Measurements from ENCODE around the gene MORC3.
"Not testable (repeated sequence)": the region's sequence is repeated elsewhere in the genome, so short reads cannot be mapped to it uniquely, and the experiment has no call there.

MORC3 gene, protein sequence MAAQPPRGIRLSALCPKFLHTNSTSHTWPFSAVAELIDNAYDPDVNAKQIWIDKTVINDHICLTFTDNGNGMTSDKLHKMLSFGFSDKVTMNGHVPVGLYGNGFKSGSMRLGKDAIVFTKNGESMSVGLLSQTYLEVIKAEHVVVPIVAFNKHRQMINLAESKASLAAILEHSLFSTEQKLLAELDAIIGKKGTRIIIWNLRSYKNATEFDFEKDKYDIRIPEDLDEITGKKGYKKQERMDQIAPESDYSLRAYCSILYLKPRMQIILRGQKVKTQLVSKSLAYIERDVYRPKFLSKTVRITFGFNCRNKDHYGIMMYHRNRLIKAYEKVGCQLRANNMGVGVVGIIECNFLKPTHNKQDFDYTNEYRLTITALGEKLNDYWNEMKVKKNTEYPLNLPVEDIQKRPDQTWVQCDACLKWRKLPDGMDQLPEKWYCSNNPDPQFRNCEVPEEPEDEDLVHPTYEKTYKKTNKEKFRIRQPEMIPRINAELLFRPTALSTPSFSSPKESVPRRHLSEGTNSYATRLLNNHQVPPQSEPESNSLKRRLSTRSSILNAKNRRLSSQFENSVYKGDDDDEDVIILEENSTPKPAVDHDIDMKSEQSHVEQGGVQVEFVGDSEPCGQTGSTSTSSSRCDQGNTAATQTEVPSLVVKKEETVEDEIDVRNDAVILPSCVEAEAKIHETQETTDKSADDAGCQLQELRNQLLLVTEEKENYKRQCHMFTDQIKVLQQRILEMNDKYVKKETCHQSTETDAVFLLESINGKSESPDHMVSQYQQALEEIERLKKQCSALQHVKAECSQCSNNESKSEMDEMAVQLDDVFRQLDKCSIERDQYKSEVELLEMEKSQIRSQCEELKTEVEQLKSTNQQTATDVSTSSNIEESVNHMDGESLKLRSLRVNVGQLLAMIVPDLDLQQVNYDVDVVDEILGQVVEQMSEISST

DNA sequence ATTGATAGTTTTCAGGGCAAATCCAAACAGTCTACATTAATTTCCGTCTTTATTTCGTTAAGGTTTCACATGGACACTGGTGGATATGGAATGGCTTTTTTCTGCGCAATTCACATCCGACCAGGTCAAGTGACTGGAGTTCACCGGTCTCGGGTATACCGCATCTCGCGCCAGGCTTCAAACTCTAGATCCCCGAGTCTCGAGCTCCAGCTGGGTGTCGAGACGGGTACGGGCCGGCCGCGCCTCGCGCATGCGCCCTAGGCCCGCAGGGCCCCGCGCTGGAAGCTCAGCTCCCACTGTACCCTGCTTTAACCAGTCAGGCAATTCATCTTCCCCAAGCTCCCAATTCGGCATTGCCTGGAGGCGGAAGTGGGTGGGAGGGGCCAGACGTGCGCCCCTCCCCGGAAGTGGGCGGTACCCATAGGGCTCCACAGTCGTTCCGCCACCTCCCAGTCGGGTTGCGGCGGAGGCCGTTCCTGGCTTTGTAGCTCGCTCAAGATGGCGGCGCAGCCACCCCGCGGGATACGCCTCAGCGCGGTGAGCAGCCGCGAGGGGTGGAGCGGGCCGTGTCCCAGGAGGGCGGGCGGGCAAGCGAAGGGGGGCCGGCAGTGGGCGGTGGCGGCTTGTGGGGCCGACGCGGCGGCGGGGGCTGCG is at the start of gene MORC3:
MORC3 (plus strand) TSS at position 431 of the 654 bp plus-strand sequence; CDS start at position 499, 68 bp downstream.
- peak; percentile 99 for DNase-seq (ENCODE audit: low spot score)

DNA sequence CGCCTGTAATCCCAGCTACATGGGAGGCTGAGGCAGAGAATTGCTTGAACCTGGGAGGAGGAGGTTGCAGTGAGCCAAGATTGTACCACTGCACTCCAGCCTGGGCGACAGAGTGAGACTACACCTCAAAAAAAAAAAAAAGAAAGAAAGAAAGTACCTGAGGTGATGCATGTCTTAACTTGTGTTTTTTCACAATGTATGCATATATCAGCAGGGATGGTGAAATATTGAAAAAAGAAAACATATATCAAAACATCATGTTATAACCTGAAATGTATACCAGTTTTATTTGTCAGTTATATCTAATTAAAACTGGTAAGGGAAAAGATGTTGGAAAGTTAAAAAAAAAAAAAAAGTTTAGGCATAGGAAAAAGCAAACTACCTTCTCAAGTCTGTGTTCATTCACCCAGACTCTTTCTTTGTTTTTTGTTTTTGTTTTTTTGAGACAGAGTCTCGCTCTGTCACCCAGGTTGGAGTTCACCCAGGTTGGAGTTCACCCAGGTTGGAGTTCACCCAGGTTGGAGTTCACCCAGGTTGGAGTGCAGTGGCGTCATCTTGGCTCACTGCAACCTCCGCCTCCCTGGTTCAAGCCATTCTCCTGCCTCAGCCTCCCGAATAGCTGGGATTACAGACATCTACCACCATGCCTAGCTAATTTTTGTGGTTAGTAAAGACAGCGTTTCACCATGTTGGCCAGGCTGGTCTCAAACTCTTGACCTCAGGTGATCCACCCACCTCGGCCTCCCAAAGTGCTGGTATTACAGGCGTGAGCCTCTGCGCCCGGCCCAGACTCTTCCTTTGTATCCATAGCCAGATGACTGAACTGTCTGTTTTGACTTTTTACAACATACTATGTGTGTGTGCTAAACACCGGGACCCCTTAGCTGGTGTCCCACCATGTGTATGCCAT is 49.0 kb upstream of the MORC3 start:
- not testable (repeated sequence) for DNase-seq (ENCODE audit: low spot score)

DNA sequence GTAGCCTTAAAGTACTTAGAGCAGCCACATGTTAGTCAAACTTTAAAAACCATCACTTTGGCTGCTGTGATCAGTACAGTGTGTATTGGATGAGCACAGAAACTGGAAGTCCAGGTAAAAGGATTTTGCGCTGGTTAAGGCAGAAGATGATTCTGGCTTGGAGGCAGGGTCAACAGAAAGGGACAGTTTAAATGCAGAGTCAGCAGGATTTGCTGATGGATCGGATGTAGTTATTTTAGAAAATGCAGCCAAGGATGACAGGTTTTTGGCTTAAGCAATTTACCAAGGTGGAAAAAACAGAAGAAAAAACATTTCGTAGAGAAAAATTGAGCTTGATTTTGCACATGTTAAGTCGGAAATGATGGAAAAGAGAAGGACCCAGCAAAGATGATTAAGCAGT is 45.9 kb upstream of the MORC3 start:
- DNase-seq (ENCODE audit: low spot score), result no peak

DNA sequence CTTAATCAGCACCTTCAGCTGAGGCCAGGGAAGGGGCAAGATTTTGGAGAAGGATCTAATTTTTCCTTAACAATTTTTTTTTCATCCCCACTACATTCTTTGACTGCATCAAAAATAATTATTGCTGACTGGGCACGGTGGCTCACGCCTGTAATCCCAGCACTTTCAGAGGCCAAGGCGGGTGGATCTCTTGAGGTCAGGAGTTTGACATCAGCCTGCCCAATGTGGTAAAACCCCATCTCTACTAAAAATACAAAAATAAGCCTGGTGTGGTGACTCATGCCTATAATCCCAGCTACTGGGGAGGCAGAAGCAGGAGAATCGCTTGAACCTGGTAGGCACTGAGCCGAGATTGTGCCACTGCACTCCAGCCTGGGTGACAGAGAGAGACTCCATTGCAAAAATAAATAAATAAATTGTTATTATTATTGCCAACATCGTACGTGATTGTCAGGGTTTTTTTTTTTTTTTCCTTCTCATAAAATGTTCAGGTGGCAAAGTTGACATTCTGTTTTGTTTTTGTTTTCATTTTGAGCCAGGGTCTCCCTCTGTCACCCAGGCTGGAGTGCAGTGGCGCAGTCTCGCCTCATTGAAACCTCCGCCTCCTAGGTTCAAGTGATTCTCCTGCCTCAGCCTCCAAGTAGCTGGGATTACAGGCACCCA is 37.3 kb upstream of the MORC3 start:
- no peak for DNase-seq (ENCODE audit: low spot score)

DNA sequence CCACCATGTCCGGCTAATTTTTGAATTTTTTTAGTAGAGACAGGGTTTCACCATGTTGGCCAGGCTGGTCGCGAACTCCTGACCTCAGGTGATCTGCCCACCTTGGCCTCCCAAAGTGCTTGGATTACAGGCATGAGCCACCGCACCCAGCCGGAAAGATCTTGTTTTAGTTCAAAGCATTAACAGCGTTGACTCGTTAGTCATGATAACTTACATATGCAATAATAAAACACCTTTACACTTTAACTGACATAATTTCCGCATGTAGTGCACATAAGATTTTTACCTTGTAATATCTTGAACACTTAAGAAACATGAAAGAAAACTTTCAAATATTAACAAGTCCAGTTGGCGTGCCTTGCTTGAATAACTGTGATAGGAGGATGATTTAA is 36.8 kb upstream of the MORC3 start:
- DNase-seq (ENCODE audit: low spot score), result not testable (repeated sequence)

DNA sequence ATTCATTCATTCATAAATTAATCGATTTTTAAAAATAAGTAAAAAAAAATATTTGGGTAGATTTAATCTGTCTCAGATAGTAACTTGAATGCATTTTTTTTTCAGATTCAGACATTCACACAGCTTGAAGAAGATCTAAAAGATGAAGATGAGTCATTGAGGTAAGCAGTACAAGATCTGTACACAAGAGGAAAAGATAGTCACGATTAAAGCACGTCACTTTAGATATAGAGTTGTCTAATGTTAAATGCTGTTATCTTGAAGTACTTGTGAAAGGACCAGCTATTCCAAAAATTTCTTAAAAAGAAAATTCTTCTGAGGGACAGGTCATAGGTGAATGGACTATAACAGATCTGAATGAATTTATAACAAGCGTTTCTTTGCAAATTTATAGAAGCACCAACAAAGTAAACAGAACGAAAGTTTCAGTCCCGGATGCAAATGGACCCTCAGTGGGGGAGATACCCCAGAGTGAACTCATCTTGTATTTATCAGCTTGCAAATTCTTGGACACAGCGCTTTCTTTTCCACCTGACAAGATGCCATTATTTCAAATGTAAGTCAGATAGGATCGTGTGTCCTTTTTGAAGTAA is 31.2 kb upstream of the MORC3 start:
- DNase-seq (ENCODE audit: low spot score), result no peak

DNA sequence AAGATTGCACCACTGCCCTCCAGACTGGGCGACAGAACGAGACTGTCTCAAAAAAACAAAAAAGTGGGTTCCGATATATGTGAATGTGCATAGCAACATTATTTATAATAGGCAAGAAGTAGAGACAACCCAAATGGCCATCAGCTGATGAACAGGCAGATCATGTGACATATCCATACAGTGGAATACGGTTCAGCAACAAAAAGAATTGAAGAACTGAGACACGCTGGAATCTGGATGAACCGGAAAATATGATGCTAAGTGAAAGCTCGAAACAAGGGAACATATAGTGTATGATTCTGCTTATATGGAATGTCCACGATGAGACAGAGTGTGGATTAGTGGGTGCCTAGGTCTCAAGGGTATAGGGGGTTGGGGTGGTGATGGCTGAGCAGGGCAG is 28.5 kb upstream of the MORC3 start:
- DNase-seq (ENCODE audit: low spot score), result no peak

DNA sequence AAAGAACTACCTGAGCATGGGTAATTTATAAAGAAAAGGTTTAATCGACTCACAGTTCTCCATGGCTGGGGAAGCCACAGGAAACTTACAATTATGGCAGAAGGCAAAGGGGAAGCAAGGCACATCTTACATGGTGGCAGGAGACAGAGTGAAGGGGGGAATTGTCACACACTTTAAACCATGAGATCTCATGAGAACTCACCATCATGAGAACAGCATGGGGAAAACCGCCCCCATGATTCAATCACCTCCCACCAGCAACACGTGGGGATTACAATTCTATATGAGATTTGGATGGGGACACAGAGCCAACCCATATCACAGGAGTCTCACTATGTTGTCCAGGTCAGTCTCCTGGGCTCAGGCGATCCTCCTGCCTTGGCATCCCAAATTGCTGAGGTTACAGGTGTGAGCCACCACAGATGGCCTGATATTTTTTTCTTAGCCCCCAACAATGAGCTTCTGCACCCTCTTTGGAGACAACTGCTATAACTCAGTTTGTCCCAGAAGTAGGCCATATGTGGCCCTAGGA is 22.5 kb upstream of the MORC3 start:
- no peak for DNase-seq (ENCODE audit: low spot score)

DNA sequence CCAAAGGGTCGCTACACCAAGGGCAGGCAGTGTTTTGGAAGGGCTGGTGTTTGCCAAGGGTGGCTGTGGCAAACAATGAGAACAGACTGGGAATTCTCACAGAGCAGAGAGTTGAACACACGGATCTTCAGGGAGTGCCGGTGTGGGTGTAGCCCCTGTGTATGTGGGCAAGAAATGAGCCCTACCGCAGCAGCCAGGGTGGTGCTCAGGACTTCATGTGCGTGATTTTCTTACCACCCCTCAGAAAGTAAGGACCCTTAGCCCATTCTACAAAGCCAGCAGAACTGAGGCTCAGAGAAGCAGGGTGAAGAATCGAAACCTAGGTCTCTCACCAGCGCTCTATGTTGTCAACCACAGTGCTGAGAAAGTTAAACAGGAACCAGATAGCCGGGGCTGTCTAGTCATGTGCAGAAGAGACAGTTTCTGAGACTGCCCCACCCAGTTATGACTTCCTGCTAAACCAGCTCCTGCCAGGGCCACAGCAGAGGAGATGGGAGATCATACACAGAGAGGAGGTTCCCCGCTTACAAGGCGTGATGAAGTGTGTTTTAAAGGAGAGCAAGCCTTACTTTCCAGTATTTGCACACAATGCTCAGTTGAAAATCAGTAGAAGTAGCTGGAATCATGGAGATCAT is 21.9 kb upstream of the MORC3 start:
- DNase-seq (ENCODE audit: low spot score), result peak; percentile 76

DNA sequence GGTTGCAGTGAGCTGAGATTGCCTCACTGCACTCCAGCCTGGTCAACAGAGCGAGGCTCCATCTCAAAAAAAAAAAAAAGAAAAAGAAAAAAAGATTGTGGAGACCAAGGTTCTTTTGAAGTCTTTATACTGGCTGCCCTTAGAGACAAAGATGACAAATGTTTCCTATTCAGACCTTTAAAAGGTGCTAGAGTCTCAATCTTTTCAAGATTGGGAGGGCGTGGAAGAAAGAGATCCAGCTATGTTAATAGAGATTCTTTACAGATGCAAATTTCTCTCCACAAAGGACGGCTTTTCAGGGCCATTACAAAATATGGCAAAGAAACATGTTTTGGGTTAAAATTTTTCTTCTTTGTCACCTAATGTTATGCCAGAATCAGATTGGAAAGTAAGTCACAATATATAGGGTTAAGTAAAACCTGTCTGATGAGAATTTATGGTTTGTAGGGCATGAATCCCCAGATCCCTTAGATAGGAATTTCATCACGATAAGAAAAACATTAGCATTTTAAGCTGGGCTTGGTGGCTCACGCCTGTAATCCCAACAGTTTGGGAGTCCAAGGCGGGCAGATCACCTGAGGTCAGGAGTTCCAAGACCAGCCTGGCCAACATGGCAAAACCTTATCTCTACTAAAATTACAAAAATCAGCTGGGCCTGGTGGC is 13.0 kb upstream of the MORC3 start:
- no peak for DNase-seq (ENCODE audit: low spot score)

DNA sequence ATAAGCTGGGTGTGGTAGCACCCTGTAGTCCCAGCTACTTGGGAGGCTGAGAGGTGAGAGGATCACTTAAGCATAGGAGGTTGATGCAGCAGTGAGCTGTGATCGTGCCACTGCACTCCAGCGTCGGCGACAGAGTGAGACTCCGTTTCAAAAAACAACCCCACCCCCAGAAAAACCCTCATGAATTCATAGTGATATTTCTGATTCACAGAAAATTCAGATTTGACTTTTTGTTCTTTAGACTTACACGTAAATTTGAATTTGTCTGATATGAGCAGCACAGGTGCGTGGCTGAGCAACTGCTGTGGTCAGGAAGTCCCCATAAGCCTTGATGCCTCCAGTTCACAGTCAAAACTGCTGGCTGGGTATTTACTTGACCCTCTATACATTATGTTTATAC is 10.0 kb upstream of the MORC3 start:
- DNase-seq (ENCODE audit: low spot score), result no peak

DNA sequence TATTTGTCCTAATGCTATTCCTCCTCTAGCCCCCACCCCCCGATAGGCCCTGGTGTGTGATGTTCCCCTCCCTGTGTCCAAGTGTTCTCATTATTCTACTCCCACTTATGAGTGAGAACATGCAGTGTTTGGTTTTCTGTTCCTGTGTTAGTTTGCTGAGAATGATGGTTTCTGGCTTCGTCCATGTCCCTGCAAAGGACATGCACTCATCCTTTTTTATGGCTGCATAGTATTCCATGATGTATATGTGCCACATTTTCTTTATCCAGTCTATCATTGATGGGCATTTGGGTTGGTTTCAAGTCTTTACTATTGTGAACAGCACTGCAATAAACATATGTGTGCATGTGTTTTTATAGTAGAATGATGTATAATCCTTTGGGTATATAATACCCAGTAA is 6.6 kb upstream of the MORC3 start:
- DNase-seq (ENCODE audit: low spot score), result not testable (repeated sequence)

DNA sequence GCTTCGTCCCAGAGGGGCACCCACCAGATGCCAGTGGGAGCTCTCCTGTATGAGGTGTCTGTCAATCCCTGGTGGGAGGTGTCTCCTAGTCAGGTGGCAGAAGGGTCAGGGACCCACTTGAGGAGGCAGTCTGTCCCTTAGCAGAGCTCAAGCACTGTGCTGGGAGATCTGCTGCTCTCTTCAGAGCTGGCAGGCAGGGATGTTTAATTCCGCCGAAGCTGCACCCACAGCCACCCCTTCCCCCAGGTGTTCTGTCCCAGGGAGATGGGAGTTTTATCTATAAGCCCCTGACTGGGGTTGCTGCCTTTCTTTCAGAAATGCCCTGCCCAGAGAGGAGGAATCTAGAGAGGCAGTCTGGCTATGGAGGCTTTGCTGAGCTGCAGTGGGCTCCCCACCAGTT is 4.0 kb upstream of the MORC3 start:
- DNase-seq (ENCODE audit: low spot score), result not testable (repeated sequence)

DNA sequence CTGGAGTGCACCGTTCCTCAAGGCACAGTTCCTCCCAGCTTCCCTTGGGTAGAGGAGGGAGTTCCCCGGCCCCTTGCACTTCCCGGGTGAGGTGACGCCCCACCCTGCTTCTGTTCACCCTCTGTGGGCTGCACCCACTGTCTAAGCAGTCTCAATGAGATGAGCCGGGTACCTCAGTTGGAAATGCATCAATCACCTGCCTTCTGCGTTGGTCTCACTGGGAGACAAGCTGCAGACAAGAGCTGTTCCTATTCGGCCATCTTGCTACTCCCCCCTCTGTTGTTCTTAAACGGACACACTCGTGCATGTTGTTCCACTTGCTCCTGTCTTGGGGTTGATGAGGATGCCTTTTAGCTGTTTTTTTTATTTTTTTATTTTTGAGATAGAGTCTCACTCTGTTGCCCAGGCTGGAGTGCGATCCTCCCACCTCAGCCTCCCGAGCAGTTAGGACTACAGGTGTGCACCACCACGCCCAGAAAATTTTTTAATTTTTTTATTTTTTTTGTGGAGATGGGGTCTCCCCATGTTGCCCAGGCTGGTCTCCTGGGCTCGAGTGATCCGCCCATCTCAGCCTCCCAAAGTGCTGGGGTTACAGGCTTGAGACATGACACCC is 3.0 kb upstream of the MORC3 start:
- no peak for DNase-seq (ENCODE audit: low spot score)

DNA sequence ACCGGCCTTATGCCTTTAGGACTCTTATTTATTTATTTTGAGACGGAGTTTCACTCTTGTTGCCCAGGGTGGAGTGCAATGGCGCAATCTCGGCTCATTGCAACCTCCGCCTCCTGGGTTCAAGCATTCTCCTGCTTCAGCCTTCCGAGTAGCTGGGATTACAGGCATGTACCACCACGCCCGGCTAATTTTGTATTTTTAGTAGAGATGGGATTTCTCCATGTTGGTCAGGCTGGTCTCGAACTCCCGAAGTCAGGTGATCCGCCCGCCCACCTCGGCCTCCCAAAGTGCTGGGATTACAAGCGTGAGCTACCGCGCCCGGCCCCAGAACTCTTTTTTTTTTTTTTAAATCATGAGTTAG is 611 bp upstream of the MORC3 start:
- DNase-seq (ENCODE audit: low spot score), result not testable (repeated sequence)

DNA sequence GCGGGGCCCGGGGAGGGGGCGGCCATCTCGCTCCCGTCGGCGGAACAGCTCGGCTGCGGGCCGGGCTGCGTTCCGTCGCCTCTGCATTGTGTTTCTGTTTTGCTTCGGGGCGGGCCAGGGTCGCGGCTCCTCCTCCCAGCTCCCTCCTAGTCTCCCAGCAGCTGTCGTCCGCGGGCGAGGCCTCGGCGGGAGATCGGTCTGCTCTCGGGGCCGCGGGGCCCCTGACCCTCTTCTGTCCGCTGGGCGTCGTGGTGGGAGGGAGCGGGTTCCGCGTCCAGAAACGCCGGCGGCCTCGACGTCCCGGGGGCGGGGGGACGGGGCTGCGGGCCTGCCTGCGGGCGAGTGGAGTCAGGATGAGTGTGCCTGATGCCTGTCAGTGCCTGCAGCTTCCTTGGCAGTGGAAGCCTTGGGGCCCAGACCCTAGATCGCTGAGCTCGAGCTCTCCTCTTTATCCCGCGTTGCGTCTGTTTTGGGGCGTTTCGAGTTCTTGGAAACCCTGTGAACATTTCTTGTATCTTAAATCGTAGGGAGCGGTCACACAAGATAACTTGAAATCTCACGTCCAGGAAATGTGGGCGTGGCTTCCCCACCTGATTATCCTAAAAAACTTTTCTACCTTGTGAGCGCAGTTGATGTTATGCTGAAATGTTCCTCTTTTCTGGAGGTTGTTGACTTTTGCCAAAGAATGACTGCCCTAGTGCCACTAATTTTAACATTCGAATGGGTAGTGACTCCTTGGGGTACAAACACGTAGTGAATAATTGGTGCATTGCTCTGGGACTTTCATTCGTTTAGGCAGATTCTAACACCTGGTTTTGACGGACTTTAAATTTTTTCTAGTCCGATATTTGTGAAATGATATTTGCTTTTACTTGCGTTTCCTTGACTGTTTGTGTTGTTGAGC is 676 bp downstream of the MORC3 start:
- DNase-seq (ENCODE audit: low spot score), result peak; percentile 98

DNA sequence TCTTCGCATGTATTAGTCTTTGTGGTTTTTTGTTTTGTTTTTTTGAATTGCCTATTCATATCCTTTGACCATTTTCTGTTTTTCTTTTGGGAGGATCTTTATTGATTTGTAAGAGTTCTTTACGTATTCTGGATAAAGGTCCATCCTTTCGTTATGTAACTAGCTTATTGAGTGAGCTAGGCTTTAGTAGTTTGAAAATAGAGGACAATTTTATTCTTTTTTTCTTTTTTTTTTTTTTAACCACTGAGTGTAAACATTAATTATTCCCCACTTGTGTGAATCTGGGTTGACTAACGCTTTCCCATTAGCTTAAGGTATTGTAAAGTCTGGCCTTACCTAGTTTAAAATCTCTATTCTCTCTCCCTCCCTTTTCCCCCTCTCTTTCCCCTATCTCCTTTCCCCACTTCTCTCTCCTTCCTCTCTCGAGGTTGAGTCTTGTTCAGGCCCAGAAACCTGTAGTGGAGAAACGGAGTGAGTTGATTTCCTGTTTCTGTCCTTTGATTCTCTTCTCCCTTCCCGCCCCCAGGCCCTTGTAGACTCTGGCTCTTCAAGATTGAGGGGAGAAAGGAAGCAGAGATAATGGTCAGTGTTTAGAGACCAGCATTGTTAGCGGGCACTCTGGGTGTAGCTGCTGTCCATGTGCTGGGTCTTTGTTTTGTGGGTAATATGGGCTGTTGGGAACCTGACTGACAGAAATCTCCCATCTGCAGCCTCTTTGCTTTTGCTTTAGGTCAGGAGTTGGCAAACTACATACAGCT is 1.5 kb downstream of the MORC3 start:
- DNase-seq (ENCODE audit: low spot score), result peak; percentile 66

All from hematopoietic multipotent progenitor cell treated with erythropoietin and hydrocortisone succinate and interleukin-3 and kit ligand, for 15 days (in vitro differentiated cells).